GM18526 (cell line): Measurements from ENCODE around the gene DYSF.

Experiments
- POLR2A ChIP-seq: IDR thresholded peaks from 3 replicates; pipeline ENCODE4 v1.6.1; 2011; ENCODE audit not compliant: insufficient read length; ENCODE audit errors: extremely low read depth

Gene DYSF

GRCh38 chr2:71558300-71559051 is 105.1 kb downstream of the DYSF start:
- no peak for TF ChIP-seq POLR2A

- TF ChIP-seq POLR2A: no peak
Measured at GRCh38 chr2:71559080-71559827, 105.9 kb downstream of the DYSF start.

GRCh38 chr2:71559828-71560637 is 106.7 kb downstream of the DYSF start:
- TF ChIP-seq POLR2A: no peak

GRCh38 chr2:71560638-71561011 is 107.3 kb downstream of the DYSF start:
- no peak for TF ChIP-seq POLR2A

- no peak for TF ChIP-seq POLR2A
Measured at GRCh38 chr2:71561441-71562267, 108.3 kb downstream of the DYSF start.

GRCh38 chr2:71562518-71562917 is 109.2 kb downstream of the DYSF start:
- no peak for TF ChIP-seq POLR2A

GRCh38 chr2:71563872-71564271 is 110.5 kb downstream of the DYSF start:
- TF ChIP-seq POLR2A: no peak

GRCh38 chr2:71564361-71564760 is 111.0 kb downstream of the DYSF start:
- no peak for TF ChIP-seq POLR2A

GRCh38 chr2:71564790-71565189 is 111.4 kb downstream of the DYSF start:
- TF ChIP-seq POLR2A: no peak

- no peak for TF ChIP-seq POLR2A
Measured at GRCh38 chr2:71566372-71566771, 113.0 kb downstream of the DYSF start.

GRCh38 chr2:71567625-71568024 is 114.3 kb downstream of the DYSF start:
- TF ChIP-seq POLR2A: no peak

GRCh38 chr2:71568103-71568502 is 114.7 kb downstream of the DYSF start:
- no peak for TF ChIP-seq POLR2A

- TF ChIP-seq POLR2A: no peak
Measured at GRCh38 chr2:71570511-71570910, 117.2 kb downstream of the DYSF start.

GRCh38 chr2:71570951-71571460 is 117.6 kb downstream of the DYSF start:
- TF ChIP-seq POLR2A: no peak

GRCh38 chr2:71571945-71572344 is 118.6 kb downstream of the DYSF start:
- TF ChIP-seq POLR2A: no peak
